Panc1 (cell line): ENCODE results near the gene RNF111.

Experiments
- CTCF ChIP-seq: fragments of 450-650 bp; IDR thresholded peaks from 2 replicates; pipeline ENCODE4 v1.5.1; 2017; ENCODE audit warnings: mild to moderate bottlenecking
- POLR2AphosphoS5 ChIP-seq: IDR thresholded peaks from 2 replicates; pipeline ENCODE4 v1.6.1; 2012; ENCODE audit warnings: mild to moderate bottlenecking, low read depth, low read length, moderate library complexity

- no peak for TF ChIP-seq CTCF
- TF ChIP-seq POLR2AphosphoS5: no peak
These were observed 71.7 kb downstream of the RNF111 start for GRCh38 chr15:59059076-59059597.
